GM12892 (cell line): ENCODE data around the gene CRIP3.

Experiments
- POLR2A ChIP-seq: IDR thresholded peaks from 2 replicates; pipeline ENCODE4 v1.6.1; 2011; ENCODE audit warnings: low read depth, low read length, control low read depth
- POLR2AphosphoS5 ChIP-seq: IDR thresholded peaks from 2 replicates; pipeline ENCODE4 v1.6.1; 2011; ENCODE audit warnings: low read depth, low read length, control low read depth
- TAF1 ChIP-seq: IDR thresholded peaks from 2 replicates; pipeline ENCODE4 v1.6.1; 2011; ENCODE audit warnings: low read depth, mild to moderate bottlenecking, control low read depth, low read length, borderline replicate concordance

GRCh38 chr6:43347021-43347420 lies 38.4 kb upstream of the CRIP3 start:
- TF ChIP-seq POLR2A: no peak
- TF ChIP-seq TAF1: no peak
- no peak for TF ChIP-seq POLR2AphosphoS5
